Stimulated activated CD4-positive, alpha-beta T cell treated with anti-CD3 and anti-CD28 coated beads, TNF-alpha, amount 100 ng/mL, for 48 hours (primary cell): Measurements from ENCODE around the gene SULT1A1.
"Not testable (repeated sequence)": the region's sequence is repeated elsewhere in the genome, so short reads cannot be mapped to it uniquely, and the experiment has no call there.

Source experiments
- DNase-seq, 3 donors: peaks; one replicate each; pipeline ENCODE4 v3.0.0-alpha.2; 2020; ENCODE audit warnings: low read depth in 3 of 3

SULT1A1 gene

GRCh38 chr16:28609631-28610594, at the start of gene SULT1A1:
Gene SULT1A1, minus strand, starts transcription at chr16:28610044. Its CDS starts 1,189 bp downstream, at chr16:28608855.
- no peak for DNase-seq

GRCh38 chr16:28639959-28640358, 30.1 kb upstream of the SULT1A1 start:
- not testable (repeated sequence) for DNase-seq

- DNase-seq: not testable (repeated sequence)
These were observed 28.5 kb upstream of the SULT1A1 start for GRCh38 chr16:28638359-28638758.

- not testable (repeated sequence) for DNase-seq
These were observed 27.9 kb upstream of the SULT1A1 start, which contains the start of gene NPIPB8 for GRCh38 chr16:28637765-28638164. Gene NPIPB8, plus strand, starts transcription at chr16:28638065. Its CDS starts 296 bp downstream, at chr16:28638361.

- not testable (repeated sequence) for DNase-seq
These were observed 26.4 kb upstream of the SULT1A1 start for GRCh38 chr16:28636093-28636823.

GRCh38 chr16:28630905-28631304, 21.1 kb upstream of the SULT1A1 start:
- DNase-seq: not testable (repeated sequence)

- DNase-seq: peak; percentile 44 to 64 (median 60)
These were observed 13.4 kb upstream of the SULT1A1 start for GRCh38 chr16:28623172-28623711.

GRCh38 chr16:28622532-28623171, 12.8 kb upstream of the SULT1A1 start:
- DNase-seq: not testable (repeated sequence)

GRCh38 chr16:28621481-28622155, 11.8 kb upstream of the SULT1A1 start:
- DNase-seq: no peak

GRCh38 chr16:28620316-28620715, 10.5 kb upstream of the SULT1A1 start:
- not testable (repeated sequence) for DNase-seq

GRCh38 chr16:28617874-28618273, 8.0 kb upstream of the SULT1A1 start:
- no peak for DNase-seq

GRCh38 chr16:28616636-28617035, 6.8 kb upstream of the SULT1A1 start:
- no peak for DNase-seq

- DNase-seq: not testable (repeated sequence)
These were observed 6.4 kb upstream of the SULT1A1 start for GRCh38 chr16:28616224-28616577.

GRCh38 chr16:28615486-28616223, 5.8 kb upstream of the SULT1A1 start:
- DNase-seq: not testable (repeated sequence)

GRCh38 chr16:28614561-28614960, 4.7 kb upstream of the SULT1A1 start:
- not testable (repeated sequence) for DNase-seq

GRCh38 chr16:28613912-28614311, 4.1 kb upstream of the SULT1A1 start:
- DNase-seq: not testable (repeated sequence)

GRCh38 chr16:28612359-28613280, 2.8 kb upstream of the SULT1A1 start:
- not testable (repeated sequence) for DNase-seq

- no peak for DNase-seq
These were observed 849 bp upstream of the SULT1A1 start for GRCh38 chr16:28610595-28611191.
